Endometrial microvascular endothelial cells (primary cell): Measurements from ENCODE around the gene DSCAML1. TPM values are rescaled to one million over a fixed set of nuclear protein-coding genes. Genes with fewer than 3 reads are reported as not detected.
"Not testable (repeated sequence)": the region's sequence is repeated elsewhere in the genome, so short reads cannot be mapped to it uniquely, and the experiment has no call there.

Experiments
- in situ Hi-C: cut with HindIII; loops from 2 replicates; pipeline ENCODE4 v1.10.0; 2017; ENCODE audit warnings: low sequenced_read_pairs, low pct_unique_long_range_greater_than_20kb; ENCODE audit errors: inconsistent ontology term
- total RNA-seq: library from RNA; depleted of rRNA; stranded (reverse); fragments of >200 nt; gene quantifications from one replicate; pipeline ENCODE4 v1.2.3, GENCODE V29; 2015; ENCODE audit errors: inconsistent ontology term

The DSCAML1 gene
- total RNA-seq, 1 donor from 2014 or later, result not detected

DNA sequence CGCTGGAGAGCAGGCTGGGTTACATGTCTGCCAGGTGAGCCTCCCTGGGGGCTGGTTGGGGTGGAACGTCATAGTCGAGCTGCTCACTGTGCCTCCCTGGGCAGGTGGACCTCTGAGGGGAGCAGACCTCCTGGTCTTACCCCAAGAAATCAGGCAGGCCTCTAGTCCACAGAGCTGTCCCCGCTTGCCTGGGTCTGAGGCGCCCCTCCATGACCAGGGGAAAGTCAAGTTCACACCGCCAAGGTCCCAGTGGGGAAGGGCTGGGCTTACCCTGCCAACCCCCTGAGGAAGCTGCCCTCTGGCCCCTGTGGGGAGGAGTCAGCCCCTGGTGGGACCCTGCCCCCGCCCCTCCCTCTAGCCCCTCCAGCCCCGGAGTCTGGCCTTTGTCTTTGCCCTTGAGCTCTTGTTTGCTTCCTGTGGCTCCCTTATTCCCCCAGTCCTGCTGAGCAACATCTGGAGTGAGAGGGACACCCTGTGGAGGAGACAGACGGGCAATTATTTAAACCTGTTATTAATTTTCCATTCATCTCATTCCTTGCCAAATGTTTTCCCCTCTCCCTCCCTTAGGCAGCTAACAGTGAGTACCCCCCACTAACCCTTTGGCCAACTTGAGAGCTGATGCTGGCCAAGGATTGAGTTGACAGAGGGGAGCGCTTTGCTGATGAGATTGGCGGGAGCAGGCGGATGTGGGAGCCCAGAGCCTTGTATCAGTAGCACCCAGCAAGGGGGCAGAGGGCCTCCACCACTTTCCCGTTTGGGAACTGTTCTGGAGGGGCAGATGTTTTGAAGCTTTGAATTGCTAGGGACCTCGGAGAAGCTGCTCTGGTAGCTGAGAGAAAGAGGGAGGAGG is 385.9 kb downstream of the DSCAML1 start:
- in situ Hi-C loops, result no loop called here

DNA sequence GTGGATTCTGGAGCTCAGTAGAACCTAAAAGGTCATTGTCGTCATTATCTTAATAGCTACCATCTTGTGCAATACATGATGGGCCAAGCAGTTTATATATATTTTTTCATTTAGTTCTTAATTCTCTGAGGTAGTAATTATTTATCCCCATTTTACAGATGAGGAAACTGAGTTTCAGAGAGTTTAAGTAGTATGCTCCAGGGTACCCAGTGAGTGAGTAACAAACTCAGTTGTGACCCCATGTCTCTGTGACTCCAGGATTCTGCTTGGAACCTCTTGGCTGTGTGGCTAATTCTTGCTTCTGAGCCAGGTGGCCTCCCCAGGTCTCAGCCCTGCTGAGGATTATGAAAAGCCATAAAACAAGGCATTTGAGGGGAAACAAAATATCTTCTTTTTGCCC is 386.8 kb downstream of the DSCAML1 start:
- in situ Hi-C loops, result no loop called here

- in situ Hi-C loops, result no loop called here
Observed at GRCh38 chr11:117409511-117409910, 387.5 kb downstream of the DSCAML1 start.

DNA sequence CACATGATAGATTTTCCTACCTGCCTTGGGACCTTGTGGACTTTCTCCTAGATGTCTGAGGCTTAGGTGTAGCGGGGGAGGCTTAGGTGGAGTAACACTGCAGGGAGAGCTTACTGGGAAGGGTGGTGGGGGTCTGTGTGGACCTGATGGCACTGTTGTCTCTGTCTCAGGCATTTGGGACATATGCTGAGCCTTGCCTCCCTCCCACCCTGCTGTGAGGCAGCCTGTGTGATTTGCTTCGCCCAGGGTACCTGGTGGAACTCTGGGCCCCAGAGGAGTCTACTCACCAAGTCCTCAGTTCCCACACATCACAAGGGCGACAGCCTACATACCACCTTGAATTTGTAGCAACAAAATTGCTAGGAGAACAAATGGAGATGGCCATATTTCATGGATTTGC is 388.7 kb downstream of the DSCAML1 start:
- in situ Hi-C loops, result no loop called here

DNA sequence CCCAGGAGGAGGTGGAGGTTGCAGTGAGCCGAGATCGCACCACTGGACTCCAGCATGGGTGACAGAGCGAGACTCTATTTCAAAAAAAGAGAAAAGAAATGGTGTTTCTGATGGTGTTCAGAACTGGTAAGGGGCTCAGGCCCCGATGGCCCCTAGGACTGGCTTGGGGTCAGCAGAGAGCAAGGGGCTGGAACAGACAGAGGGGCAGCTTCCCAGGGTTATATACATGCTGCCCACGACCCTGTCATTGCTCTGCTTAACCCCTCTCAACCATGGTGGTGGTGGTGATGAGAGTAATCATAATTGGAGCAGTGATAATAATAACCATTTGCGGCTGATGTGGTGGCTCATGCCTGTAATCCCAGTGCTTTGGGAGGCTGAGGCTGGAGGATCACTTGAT is 390.0 kb downstream of the DSCAML1 start:
- in situ Hi-C loops, result no loop called here

- in situ Hi-C loops, result not testable (repeated sequence)
Observed at GRCh38 chr11:117405898-117406297, 391.1 kb downstream of the DSCAML1 start.

- in situ Hi-C loops, result not testable (repeated sequence)
Observed at GRCh38 chr11:117399100-117399840, 397.7 kb downstream of the DSCAML1 start.

DNA sequence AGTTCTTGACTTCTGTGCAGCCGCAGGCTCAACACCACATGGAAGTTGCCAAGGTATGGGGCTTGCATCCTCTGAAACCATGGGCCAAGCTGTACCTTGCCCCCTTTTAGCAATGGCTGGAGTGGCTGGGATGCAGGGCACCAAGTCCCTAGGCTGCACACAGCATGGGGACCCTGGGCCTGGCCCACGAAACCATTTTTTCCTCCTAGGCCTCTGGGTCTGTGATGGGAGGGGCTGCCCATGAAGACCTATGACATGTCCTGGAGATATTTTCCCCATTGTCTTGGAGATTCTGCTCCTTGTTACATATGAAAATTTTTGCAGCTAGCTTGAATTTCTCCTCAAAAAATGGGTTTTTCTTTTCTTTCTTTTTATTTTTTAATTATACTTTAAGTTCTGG is 398.4 kb downstream of the DSCAML1 start:
- in situ Hi-C loops, result not testable (repeated sequence)

DNA sequence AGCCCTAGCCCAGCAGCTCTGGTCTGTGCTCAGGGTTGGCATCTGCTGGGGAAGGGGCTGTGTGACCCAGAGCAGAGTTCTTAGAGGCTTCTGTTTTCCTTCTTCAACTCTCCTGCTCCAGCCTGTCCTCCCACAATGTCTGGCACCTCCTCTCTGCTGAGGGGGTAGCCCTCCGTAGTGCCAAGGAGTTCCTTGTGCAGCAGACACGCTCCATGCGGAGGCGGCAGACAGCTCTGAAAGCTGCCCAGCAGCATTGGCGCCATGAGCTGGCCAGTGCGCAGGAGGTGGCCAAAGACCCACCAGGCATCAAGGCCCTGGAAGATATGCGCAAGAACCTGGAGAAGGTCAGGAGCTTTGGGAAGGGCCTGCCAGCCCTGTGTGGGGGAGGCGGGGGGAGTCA is 400.0 kb downstream of the DSCAML1 start:
- in situ Hi-C loops, result no loop called here

GRCh38 chr11:117395476-117395875 is 401.5 kb downstream of the DSCAML1 start:
- in situ Hi-C loops, result no loop called here

GRCh38 chr11:117394221-117394925 is 402.6 kb downstream of the DSCAML1 start:
- in situ Hi-C loops, result no loop called here

DNA sequence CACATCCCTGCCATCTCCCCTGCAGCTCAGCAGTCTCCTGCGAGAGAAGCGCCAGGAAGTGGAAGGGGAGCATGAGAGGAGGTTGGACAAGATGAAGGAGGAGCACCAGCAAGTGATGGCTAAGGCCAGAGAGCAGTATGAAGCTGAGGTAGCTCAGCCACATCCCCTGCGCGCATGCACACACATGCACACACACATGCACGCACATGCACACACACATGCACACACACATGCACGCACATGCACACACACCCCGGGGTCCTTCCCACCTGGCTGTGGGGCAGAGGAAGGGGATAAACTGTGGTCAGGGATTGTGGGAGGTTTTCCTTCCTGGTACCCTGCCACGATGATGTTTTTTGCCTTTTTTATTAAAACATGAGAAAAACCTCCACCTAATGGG is 404.0 kb downstream of the DSCAML1 start:
- in situ Hi-C loops, result no loop called here

DNA sequence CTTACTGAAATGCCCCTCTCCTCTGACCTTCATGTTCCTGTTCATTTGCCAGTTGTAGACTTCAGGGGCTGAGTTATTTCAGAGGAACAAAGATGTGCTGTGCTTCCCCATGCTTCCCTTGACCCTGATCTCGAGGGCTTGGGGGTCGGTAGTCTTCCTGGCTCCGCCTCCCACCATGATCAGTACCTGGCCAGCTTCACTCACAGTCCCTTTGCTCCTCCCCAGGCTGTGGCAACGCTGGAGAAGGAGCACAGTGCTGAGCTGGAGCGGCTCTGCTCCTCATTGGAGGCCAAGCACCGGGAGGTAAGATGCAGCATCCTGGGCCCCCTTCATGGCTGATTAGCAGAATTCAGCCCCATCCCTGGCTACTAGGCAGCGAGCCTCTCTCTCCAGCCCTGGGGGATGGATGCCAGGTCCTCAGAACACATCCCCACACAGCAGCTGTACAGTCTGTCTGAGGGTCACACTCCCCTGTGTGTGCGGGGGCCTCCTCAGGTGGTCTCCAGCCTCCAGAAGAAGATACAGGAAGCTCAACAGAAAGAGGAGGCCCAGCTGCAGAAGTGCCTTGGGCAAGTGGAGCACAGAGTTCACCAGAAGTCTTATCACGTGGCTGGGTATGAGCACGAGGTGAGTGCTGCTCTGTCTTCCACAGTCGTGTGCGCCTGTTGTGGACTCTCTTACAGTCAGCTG is 404.9 kb downstream of the DSCAML1 start:
- in situ Hi-C loops, result no loop called here

DNA sequence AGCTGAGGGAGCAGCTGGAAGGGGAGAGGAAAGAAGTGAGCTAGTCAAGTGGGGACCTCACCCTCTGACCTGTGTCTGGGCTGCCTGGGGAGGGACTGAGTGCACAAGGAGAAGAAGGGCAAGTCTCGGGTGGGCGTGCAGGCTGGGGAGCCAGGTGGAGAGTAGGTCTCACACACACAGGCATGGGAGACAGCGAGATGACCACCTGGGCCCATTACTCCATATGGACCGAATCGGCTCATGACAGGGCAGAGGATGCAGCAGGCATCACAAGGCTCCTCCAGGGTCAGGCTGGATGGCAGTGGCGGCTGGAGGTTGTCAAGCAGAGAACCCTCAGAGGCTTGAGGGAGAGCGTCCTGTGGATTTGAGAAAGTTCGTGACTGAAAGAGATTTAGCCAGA is 405.8 kb downstream of the DSCAML1 start:
- in situ Hi-C loops, result no loop called here

GRCh38 chr11:117390743-117391142 is 406.3 kb downstream of the DSCAML1 start:
- in situ Hi-C loops, result no loop called here

DNA sequence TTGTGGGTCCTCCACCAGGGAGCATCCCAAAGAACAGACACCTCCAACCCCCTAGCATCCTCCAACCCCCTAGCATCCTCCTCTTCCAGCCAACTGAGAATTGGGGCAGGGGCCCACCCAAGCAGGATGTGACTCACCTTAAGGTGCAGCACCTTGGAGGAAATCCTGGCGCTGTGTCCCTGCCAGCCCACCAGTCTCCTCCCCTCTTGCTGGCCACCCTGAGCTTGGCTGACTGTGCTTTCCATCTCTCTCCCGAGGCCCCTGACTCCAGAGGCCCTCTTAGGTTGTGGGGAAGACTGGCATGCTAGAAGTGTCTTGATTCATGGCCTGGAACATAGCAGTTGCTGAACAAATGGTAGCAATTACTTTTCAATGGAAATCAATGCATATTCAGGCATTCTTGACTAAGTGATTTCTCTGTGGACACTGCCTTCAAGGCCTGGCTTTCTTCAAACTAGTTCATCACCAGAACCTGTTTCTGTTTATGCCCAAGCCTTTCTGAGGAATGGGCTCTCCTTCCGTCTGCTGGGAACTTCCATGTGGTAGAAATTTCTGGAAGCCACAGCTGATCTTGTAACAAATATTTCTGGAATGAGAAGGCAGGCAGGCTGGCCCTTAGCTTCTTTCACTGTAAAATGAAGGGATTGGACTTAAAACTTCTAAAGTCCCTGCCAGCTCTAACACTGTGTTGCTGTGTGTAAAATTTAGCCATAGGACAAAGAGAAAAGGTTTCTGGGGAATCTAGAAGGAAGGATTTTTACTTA is 408.8 kb downstream of the DSCAML1 start:
- in situ Hi-C loops, result no loop called here

DNA sequence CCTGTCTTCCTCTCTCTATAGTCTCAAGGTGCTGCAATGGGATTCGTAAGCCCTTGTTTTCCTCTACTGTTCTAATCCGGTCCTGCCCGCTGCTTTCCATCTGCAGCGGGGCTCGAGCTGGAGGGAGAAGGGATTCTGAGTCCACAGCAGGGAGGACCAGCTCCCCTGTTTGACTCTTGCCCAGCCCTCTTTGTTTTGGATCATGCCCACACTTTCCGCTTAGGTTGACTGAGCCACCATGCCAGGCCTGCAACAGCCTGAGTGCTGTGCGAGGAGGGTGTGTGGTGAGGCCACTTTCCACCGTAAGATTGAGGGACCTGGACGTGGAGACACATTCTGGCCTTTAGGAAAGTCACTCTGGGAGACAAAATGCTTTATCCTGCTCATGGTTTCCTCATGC is 411.1 kb downstream of the DSCAML1 start:
- in situ Hi-C loops, result no loop called here

GRCh38 chr11:117385471-117385870 is 411.5 kb downstream of the DSCAML1 start:
- in situ Hi-C loops, result no loop called here
